Type B pancreatic cell (in vitro differentiated cells): ENCODE data around the gene ERC2. TPM values are rescaled to one million over a fixed set of nuclear protein-coding genes. Genes with fewer than 3 reads are reported as not detected.
A peak's percentile ranks its signal among the peaks of the same experiment; 100 is the strongest.

ENCODE experiments used
- DNase-seq: peaks from one replicate; pipeline ENCODE4 v3.0.0; 2021; ENCODE audit warnings: mixed read lengths; ENCODE audit not compliant: unreplicated experiment; ENCODE audit errors: extremely low spot score
- H3K27ac Mint-ChIP-seq: 2 replicates; pipeline ENCODE4 v1.8.0; 2021; ENCODE audit warnings: mild to moderate bottlenecking, mixed read lengths
- H3K27me3 Mint-ChIP-seq: 2 replicates; pipeline ENCODE4 v1.8.0; 2021; ENCODE audit warnings: mixed read lengths
- H3K36me3 Mint-ChIP-seq: 2 replicates; pipeline ENCODE4 v1.8.0; 2021; ENCODE audit warnings: mixed read lengths
- H3K4me1 Mint-ChIP-seq: one replicate; pipeline ENCODE4 v1.8.0; 2021; ENCODE audit warnings: mixed read lengths; ENCODE audit not compliant: unreplicated experiment
- H3K4me3 Mint-ChIP-seq: 2 replicates; pipeline ENCODE4 v1.8.0; 2021; ENCODE audit warnings: mild to moderate bottlenecking, mixed read lengths
- H3K9me3 Mint-ChIP-seq: 2 replicates; pipeline ENCODE4 v1.8.0; 2021; ENCODE audit warnings: mixed read lengths
- CTCF ChIP-seq: fragments of 200-600 bp; sonication (generic); conservative IDR thresholded peaks from 2 replicates; pipeline ENCODE4 v1.5.0; 2021; ENCODE audit warnings: antibody characterized with exemption, mild to moderate bottlenecking
- total RNA-seq: library from RNA; stranded (reverse); gene quantifications from 2 replicates; pipeline ENCODE4 v1.2.1, GENCODE V29; 2021; ENCODE audit warnings: low replicate concordance

The ERC2 gene
- total RNA-seq, 1 donor from 2014 or later: 6.1 TPM

DNA sequence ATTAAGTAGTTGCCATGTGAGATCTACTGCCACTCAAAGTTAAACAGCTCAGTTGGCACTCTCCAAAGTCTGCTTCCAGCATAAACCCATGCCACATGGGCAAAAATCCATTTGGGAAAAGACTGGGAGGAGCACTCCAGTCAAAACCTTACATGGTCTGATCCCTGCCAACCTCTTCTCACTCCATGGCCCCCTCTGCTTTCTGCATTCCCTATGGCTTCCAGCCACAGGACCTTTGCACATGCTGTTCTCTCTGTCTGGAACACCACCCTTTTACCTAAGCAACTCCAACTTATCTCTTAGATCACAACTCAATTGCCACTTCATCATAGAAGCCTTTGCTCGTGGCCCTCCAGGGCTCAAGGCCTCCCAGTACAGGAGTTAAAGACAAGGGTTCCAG, 910.7 kb downstream of the ERC2 start:
- Mint-ChIP-seq H3K4me1 (peaks cover 41% of the 10 kb centered on the region), H3K9me3 (no peaks in the 10 kb centered on the region), H3K27me3 (no peaks in the 10 kb centered on the region), H3K27ac (no peak overlapping the region), H3K36me3 (no peaks in the 10 kb centered on the region), H3K4me3 (no peak overlapping the region)
- no peak for DNase-seq
- no peak for TF ChIP-seq CTCF

DNA sequence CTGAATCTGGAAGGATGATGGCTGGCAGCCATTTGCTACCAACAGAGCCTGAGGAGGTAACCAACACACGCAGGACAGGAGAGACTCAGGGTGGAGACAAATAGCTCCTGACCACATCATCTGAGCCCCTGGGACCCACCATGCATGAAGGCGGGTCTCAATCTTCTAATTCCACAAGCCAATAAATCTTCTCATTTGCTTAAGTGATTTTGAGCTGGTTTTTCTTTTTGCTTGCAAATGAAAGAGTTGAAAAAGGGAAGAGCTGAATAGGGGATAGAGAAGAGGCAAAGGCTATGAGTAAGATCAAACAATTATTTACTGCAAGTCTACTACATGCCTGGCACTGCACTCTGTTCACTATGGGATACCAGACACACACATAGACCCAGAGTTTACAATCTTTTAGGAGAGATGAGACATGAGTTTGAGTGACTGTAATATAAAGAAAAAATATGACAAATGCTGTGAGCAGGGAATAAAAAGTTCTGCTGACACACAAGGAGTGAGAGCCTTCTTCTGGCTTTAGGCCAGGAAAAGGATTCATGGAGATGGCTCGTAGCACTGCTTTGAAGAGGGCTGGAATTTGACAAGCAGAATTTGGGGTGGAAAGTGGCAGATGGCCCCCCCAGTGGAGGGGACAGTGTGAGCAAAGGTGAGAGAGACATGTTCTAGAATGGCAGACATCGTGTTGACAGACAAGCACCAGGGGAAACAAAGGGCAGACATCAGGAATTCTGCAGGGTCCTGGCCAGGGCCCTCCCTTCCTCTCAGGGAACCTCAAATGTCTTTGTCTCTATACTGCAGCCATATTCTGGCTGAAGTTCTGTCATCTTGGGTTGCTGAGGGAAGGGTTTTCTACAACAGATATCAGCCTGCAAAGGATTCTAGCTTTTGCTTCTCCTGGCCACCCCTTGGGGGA, 911.4 kb downstream of the ERC2 start:
- TF ChIP-seq CTCF: no peak
- Mint-ChIP-seq H3K27ac (no peak overlapping the region), H3K4me3 (peak overlapping the region; percentile 5), H3K27me3 (no peaks in the 10 kb centered on the region), H3K4me1 (peaks cover 44% of the 10 kb centered on the region), H3K9me3 (peaks cover 4% of the 10 kb centered on the region), H3K36me3 (no peaks in the 10 kb centered on the region)
- DNase-seq: no peak

DNA sequence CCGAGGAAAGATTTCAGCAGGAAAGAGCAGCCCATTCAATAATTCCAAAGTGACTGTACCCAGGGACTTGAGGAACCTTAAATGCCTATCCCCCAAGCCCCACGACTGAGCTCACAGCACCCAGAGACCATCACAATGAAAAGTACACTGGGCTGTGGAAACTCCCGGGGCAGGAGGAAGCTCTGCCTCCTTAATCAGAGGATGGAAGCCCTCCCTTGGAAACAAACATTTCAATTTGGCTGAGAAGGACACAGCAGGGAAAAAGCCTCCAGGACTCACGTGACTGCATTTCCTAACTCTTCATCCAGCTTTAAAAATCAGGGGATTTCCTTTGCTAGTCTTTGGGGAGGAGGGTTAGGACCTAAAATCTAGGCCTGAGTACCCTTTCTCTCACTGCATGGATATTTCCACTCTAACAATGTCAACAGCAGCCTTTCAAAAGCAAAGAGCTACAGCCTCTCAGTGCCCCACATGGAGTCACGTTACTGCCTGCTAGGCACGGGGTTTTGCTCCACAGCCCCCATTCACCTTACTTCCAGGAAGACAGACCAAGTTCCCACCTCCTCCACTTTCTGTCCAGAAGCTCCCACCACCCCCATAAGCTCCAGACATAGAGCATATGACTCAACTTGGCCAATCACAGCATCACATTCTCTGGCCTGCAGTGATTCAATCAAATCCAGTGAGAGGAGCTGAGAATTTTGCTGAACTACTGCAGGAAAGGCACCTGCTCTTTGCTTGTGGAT, 912.2 kb downstream of the ERC2 start:
- no peak for TF ChIP-seq CTCF
- Mint-ChIP-seq H3K27ac (no peak overlapping the region), H3K4me3 (no peak overlapping the region), H3K36me3 (no peaks in the 10 kb centered on the region), H3K27me3 (no peaks in the 10 kb centered on the region), H3K9me3 (peaks cover 4% of the 10 kb centered on the region), H3K4me1 (peaks cover 44% of the 10 kb centered on the region)
- no peak for DNase-seq

DNA sequence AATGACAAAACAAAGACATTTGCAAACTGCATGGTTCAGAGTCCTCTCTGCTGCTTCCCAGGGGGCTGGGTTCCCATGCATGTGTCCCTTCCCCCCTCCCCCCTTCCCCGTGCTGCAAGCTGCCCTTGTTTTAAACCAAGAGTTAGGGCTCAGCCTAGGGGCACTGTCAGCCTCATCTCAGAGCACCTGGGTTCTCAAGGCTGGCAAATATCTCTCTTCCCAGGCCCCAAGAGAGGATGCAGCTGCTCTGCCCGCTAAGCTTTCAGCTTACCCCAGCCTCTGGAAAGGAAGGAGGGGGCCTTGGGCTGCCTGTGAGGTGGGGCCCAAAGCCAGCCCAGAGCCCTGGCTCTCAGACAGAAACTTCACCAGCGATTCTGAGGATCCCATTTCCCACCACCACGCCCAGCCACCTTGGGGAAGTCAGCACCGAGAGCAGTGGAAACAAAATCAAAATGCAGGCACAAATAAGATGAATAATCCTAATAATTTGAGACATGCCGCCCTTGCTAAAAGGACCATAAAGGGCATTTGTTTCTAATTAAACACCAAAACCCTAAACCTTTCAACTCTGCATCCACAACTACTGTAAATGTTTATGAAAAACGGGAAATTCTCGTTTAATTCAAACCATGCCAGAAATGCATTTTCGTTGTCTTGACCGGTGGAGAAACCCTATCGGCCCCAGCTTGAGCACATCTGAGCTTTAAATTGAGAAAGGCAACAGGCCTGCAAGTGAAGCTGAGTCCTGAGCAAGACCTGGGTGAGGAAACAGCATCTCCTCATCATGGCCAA, 913.4 kb downstream of the ERC2 start:
- no peak overlapping the region for H3K27ac Mint-ChIP-seq
- no peaks in the 10 kb centered on the region for H3K36me3 Mint-ChIP-seq
- no peak for DNase-seq
- H3K9me3 Mint-ChIP-seq: peaks cover 4% of the 10 kb centered on the region
- no peaks in the 10 kb centered on the region for H3K27me3 Mint-ChIP-seq
- TF ChIP-seq CTCF: no peak
- peaks cover 44% of the 10 kb centered on the region for H3K4me1 Mint-ChIP-seq
- H3K4me3 Mint-ChIP-seq: no peak overlapping the region

- DNase-seq: no peak
- no peak overlapping the region for H3K27ac Mint-ChIP-seq
- H3K9me3 Mint-ChIP-seq: peaks cover 4% of the 10 kb centered on the region
- H3K27me3 Mint-ChIP-seq: peaks cover 9% of the 10 kb centered on the region
- no peaks in the 10 kb centered on the region for H3K36me3 Mint-ChIP-seq
- TF ChIP-seq CTCF: no peak
- peaks cover 42% of the 10 kb centered on the region for H3K4me1 Mint-ChIP-seq
- no peak overlapping the region for H3K4me3 Mint-ChIP-seq
Observed at GRCh38 chr3:55551644-55552043, 916.6 kb downstream of the ERC2 start.
